H9 (cell line): Measurements from ENCODE around the gene SDHC. TPM values are rescaled to one million over a fixed set of nuclear protein-coding genes. Genes with fewer than 3 reads are reported as not detected.

Experiments used
- DNase-seq: peaks from one replicate; pipeline ENCODE4 v3.0.0-alpha.2; 2017
- H2AFZ ChIP-seq: one replicate; pipeline ENCODE4 v1.6.1; 2013; ENCODE audit warnings: mild to moderate bottlenecking, low read length, control low read depth, moderate library complexity
- H2AK5ac ChIP-seq: 2 replicates; pipeline ENCODE4 v1.6.1; 2013; ENCODE audit warnings: low read length, control low read depth, mixed read lengths; ENCODE audit not compliant: insufficient read length
- H2BK120ac ChIP-seq: one replicate; pipeline ENCODE4 v1.6.1; 2013; ENCODE audit warnings: low read depth, mild to moderate bottlenecking, low read length, control low read depth, inconsistent platforms; ENCODE audit not compliant: poor library complexity, severe bottlenecking
- H2BK12ac ChIP-seq: 2 replicates; pipeline ENCODE4 v1.6.1; 2013; ENCODE audit warnings: low read length, control low read depth, mixed read lengths, low read depth; ENCODE audit not compliant: insufficient read length
- H2BK15ac ChIP-seq: 2 replicates; pipeline ENCODE4 v1.6.1; 2013; ENCODE audit warnings: low read depth, low read length, control low read depth
- H2BK20ac ChIP-seq: one replicate; pipeline ENCODE4 v1.6.1; 2013; ENCODE audit warnings: low read depth, mild to moderate bottlenecking, low read length, control low read depth, inconsistent platforms; ENCODE audit not compliant: poor library complexity, severe bottlenecking
- H2BK5ac ChIP-seq: 2 replicates; pipeline ENCODE4 v1.6.1; 2013; ENCODE audit warnings: low read length, control low read depth, mixed read lengths; ENCODE audit not compliant: insufficient read length
- H3K14ac ChIP-seq: 2 replicates; pipeline ENCODE4 v1.6.1; 2013; ENCODE audit warnings: low read length, control low read depth; ENCODE audit not compliant: insufficient read depth
- H3K18ac ChIP-seq: 2 replicates; pipeline ENCODE4 v1.6.1; 2013; ENCODE audit warnings: low read depth, mild to moderate bottlenecking, mixed read lengths, low read length, control low read depth; ENCODE audit not compliant: insufficient read length
- H3K23ac ChIP-seq: 2 replicates; pipeline ENCODE4 v1.6.1; 2013; ENCODE audit warnings: low read length, control low read depth, mixed read lengths, low read depth; ENCODE audit not compliant: insufficient read length
- H3K23me2 ChIP-seq: 2 replicates; pipeline ENCODE4 v1.6.1; 2013; ENCODE audit warnings: low read depth, mild to moderate bottlenecking, mixed read lengths, low read length, control low read depth; ENCODE audit not compliant: insufficient read length, poor library complexity, severe bottlenecking
- H3K27ac ChIP-seq: 2 replicates; pipeline ENCODE4 v1.5.1; 2013; ENCODE audit warnings: low read length, control low read depth, mixed read lengths, low read depth; ENCODE audit not compliant: insufficient read length
- H3K27me3 ChIP-seq: 2 replicates; pipeline ENCODE4 v1.6.1; 2013; ENCODE audit warnings: low read length, control low read depth, inconsistent platforms; ENCODE audit not compliant: insufficient read depth
- H3K4ac ChIP-seq: 2 replicates; pipeline ENCODE4 v1.6.1; 2013; ENCODE audit warnings: low read depth, mild to moderate bottlenecking, control low read depth, inconsistent platforms, low read length, moderate library complexity
- H3K4me1 ChIP-seq: 2 replicates; pipeline ENCODE4 v1.6.1; 2013; ENCODE audit warnings: low read length, control low read depth, inconsistent platforms; ENCODE audit not compliant: insufficient read depth
- H3K4me2 ChIP-seq: 2 replicates; pipeline ENCODE4 v1.6.1; 2013; ENCODE audit warnings: low read length, control low read depth, mixed read lengths; ENCODE audit not compliant: insufficient read length, insufficient read depth
- H3K56ac ChIP-seq: 2 replicates; pipeline ENCODE4 v1.6.1; 2013; ENCODE audit warnings: low read depth, mild to moderate bottlenecking, mixed read lengths, low read length, control low read depth; ENCODE audit not compliant: insufficient read length
- H3K79me1 ChIP-seq: 2 replicates; pipeline ENCODE4 v1.6.1; 2013; ENCODE audit warnings: low read depth, mild to moderate bottlenecking, moderate library complexity, low read length, control low read depth, inconsistent platforms; ENCODE audit not compliant: insufficient read depth, poor library complexity, severe bottlenecking
- H3K79me2 ChIP-seq: 2 replicates; pipeline ENCODE4 v1.6.1; 2013; ENCODE audit warnings: low read length, control low read depth, inconsistent platforms; ENCODE audit not compliant: insufficient read depth
- H3K9ac ChIP-seq: 2 replicates; pipeline ENCODE4 v1.6.1; 2013; ENCODE audit warnings: low read length, control low read depth, mixed read lengths; ENCODE audit not compliant: insufficient read length; ENCODE audit errors: extremely low read depth
- H3K9me3 ChIP-seq: one replicate; pipeline ENCODE4 v1.6.1; 2013; ENCODE audit warnings: low read depth, low read length, inconsistent platforms; ENCODE audit not compliant: control insufficient read depth
- H3T11ph ChIP-seq: one replicate; pipeline ENCODE4 v1.6.1; 2013; ENCODE audit warnings: mild to moderate bottlenecking, low read length, control low read depth, inconsistent platforms
- H4K20me1 ChIP-seq: one replicate; pipeline ENCODE4 v1.6.1; 2013; ENCODE audit not compliant: control insufficient read depth, insufficient read length, insufficient read depth
- H4K5ac ChIP-seq: 2 replicates; pipeline ENCODE4 v1.6.1; 2013; ENCODE audit warnings: low read depth, mild to moderate bottlenecking, mixed read lengths, low read length, control low read depth; ENCODE audit not compliant: insufficient read length
- H4K8ac ChIP-seq: replicated peaks from 2 replicates; pipeline ENCODE4 v1.6.1; 2013; ENCODE audit warnings: low read length, control low read depth, mixed read lengths, low read depth; ENCODE audit not compliant: insufficient read length
- H4K91ac ChIP-seq: 2 replicates; pipeline ENCODE4 v1.6.1; 2013; ENCODE audit warnings: low read depth, mild to moderate bottlenecking, moderate library complexity, mixed read lengths, low read length, control low read depth; ENCODE audit not compliant: insufficient read length
- H3K27ac Mint-ChIP-seq, 3 experiments: 2 replicates in 2 of 3; 3 replicates in 1 of 3; pipeline ENCODE4 v1.8.0; 2020 to 2021; ENCODE audit warnings: mixed read lengths in 3 of 3, mild to moderate bottlenecking in 1 of 3, moderate library complexity in 1 of 3
- H3K27me3 Mint-ChIP-seq: 2 replicates; pipeline ENCODE4 v1.8.0; 2021; ENCODE audit warnings: low read depth, mild to moderate bottlenecking, moderate library complexity, mixed read lengths
- H3K36me3 Mint-ChIP-seq, 3 experiments: 2 replicates in 2 of 3; 3 replicates in 1 of 3; pipeline ENCODE4 v1.8.0; 2020 to 2021; ENCODE audit warnings: low read depth in 3 of 3, mixed read lengths in 3 of 3; ENCODE audit not compliant: insufficient read depth in 1 of 3
- H3K4me1 Mint-ChIP-seq, 2 experiments: 2 replicates each; pipeline ENCODE4 v1.8.0; 2020; ENCODE audit warnings: mixed read lengths in 2 of 2
- H3K4me3 Mint-ChIP-seq, 2 experiments: 2 replicates in 1 of 2; 3 replicates in 1 of 2; pipeline ENCODE4 v1.8.0; 2020 to 2021; ENCODE audit warnings: mild to moderate bottlenecking in 2 of 2, mixed read lengths in 2 of 2, moderate library complexity in 1 of 2
- H3K9me3 Mint-ChIP-seq, 2 experiments: 2 replicates in 1 of 2; 3 replicates in 1 of 2; pipeline ENCODE4 v1.8.0; 2020; ENCODE audit warnings: mild to moderate bottlenecking in 2 of 2, mixed read lengths in 2 of 2, moderate library complexity in 1 of 2
- total RNA-seq: library from RNA; stranded (reverse); gene quantifications from 2 replicates; pipeline ENCODE4 v1.2.1, GENCODE V29; 2021
- TF ChIP-seq, protein P1 (sequence below): fragments of 200-600 bp; sonication (generic); conservative IDR thresholded peaks from 3 replicates; pipeline ENCODE4 v1.8.0; 2021; ENCODE audit warnings: antibody characterized with exemption, mild to moderate bottlenecking

The SDHC gene
- total RNA-seq, 1 experiment from 2014 or later: 198 TPM

DNA sequence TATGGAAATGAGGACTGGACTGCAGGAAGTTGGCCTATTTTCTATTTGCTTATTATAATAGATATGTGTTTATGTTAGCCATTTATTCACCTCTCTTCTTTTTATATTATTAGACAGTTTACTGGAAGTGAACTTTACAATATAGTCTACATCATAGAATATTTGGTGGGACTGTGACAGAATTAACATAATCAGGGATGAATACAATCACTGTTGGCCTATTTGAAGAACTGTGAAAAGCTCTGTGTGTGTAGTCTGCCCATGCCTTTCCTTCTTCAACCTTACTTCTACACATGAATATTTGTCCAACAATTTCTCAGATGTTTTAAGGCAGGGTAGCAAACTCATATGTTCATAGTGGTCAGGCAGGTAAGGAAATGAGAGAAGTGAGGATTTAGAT lies 16.8 kb upstream of the SDHC start:
- Histone ChIP-seq H4K91ac (no peak overlapping the region), H2AFZ (no peak overlapping the region)
- TF ChIP-seq, protein P1, sequence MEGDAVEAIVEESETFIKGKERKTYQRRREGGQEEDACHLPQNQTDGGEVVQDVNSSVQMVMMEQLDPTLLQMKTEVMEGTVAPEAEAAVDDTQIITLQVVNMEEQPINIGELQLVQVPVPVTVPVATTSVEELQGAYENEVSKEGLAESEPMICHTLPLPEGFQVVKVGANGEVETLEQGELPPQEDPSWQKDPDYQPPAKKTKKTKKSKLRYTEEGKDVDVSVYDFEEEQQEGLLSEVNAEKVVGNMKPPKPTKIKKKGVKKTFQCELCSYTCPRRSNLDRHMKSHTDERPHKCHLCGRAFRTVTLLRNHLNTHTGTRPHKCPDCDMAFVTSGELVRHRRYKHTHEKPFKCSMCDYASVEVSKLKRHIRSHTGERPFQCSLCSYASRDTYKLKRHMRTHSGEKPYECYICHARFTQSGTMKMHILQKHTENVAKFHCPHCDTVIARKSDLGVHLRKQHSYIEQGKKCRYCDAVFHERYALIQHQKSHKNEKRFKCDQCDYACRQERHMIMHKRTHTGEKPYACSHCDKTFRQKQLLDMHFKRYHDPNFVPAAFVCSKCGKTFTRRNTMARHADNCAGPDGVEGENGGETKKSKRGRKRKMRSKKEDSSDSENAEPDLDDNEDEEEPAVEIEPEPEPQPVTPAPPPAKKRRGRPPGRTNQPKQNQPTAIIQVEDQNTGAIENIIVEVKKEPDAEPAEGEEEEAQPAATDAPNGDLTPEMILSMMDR: no peak

More for the DNA sequence above, 16.8 kb upstream of the SDHC start:
- no peaks in the 10 kb centered on the region for H3K27me3 ChIP-seq
- no peak overlapping the region for H3K14ac ChIP-seq
- H3K18ac ChIP-seq: no peak overlapping the region
- no peak overlapping the region for H2BK120ac ChIP-seq
- no peaks in the 10 kb centered on the region for H3K23me2 ChIP-seq
- Mint-ChIP-seq H3K9me3 (no peaks in the 10 kb centered on the region), H3K36me3 (no peaks in the 10 kb centered on the region), H3K4me3 (no peak overlapping the region), H3K27me3 (no peaks in the 10 kb centered on the region), H3K4me1 (peaks cover 14 to 23% of the 10 kb centered on the region in 2 experiments), H3K27ac (no peak overlapping the region)
- no peak overlapping the region for H3T11ph ChIP-seq
- H3K9me3 ChIP-seq: no peaks in the 10 kb centered on the region
- H2BK5ac ChIP-seq: no peak overlapping the region
- no peak for DNase-seq
- no peaks in the 10 kb centered on the region for H3K79me1 ChIP-seq
- no peak overlapping the region for H3K9ac ChIP-seq
- no peaks in the 10 kb centered on the region for H3K79me2 ChIP-seq
- H2AK5ac ChIP-seq: no peak overlapping the region
- no peak overlapping the region for H3K56ac ChIP-seq
- peaks cover 1% of the 10 kb centered on the region; the same call in 1 of the 2 replicates for H3K4me1 ChIP-seq
- H3K4me2 ChIP-seq: no peak overlapping the region
- H2BK15ac ChIP-seq: no peak overlapping the region
- H4K20me1 ChIP-seq: no peaks in the 10 kb centered on the region
- no peak overlapping the region for H2BK12ac ChIP-seq
- no peak overlapping the region for H4K8ac ChIP-seq
- no peak overlapping the region for H3K27ac ChIP-seq
- H3K23ac ChIP-seq: no peak overlapping the region
- no peak overlapping the region for H2BK20ac ChIP-seq
- no peak overlapping the region for H3K4ac ChIP-seq
- H4K5ac ChIP-seq: no peak overlapping the region
